MM.1S (cell line): ENCODE data around the gene GNG12.

Source experiments
- CTCF ChIP-seq: fragments of 300-600 bp; sonication (generic); IDR thresholded peaks from 2 replicates; pipeline ENCODE4 v1.5.1; 2016; ENCODE audit warnings: antibody characterized with exemption, low read length, mixed read lengths
- EZH2 ChIP-seq: fragments of 300-600 bp; sonication (generic); optimal IDR thresholded peaks from 2 replicates; pipeline ENCODE3; 2017; ENCODE audit warnings: low read depth, mild to moderate bottlenecking, antibody characterized with exemption, low read length, mixed read lengths

GRCh38 chr1:67701876-67702275, 131.4 kb downstream of the GNG12 start:
- TF ChIP-seq CTCF (no peak), EZH2 (no peak)
